Endodermal cell (in vitro differentiated cells): ENCODE measurements around the gene ERFE. TPM values are rescaled to one million over a fixed set of nuclear protein-coding genes. Genes with fewer than 3 reads are reported as not detected.

Experiments used
- DNase-seq: peaks from one replicate; pipeline ENCODE4 v3.0.0-alpha.2; 2017
- H3K27ac ChIP-seq: 2 replicates; pipeline ENCODE4 v1.5.1; 2013; ENCODE audit warnings: mild to moderate bottlenecking, low read depth, low read length, moderate library complexity
- H3K27me3 ChIP-seq: 2 replicates; pipeline ENCODE4 v1.6.1; 2013; ENCODE audit warnings: mild to moderate bottlenecking, low read length, moderate library complexity; ENCODE audit not compliant: insufficient read depth, control insufficient read depth, poor library complexity, severe bottlenecking
- H3K36me3 ChIP-seq: 2 replicates; pipeline ENCODE4 v1.7.0; 2013; ENCODE audit warnings: mild to moderate bottlenecking, low read length, moderate library complexity; ENCODE audit not compliant: control insufficient read depth, insufficient read depth
- H3K4me1 ChIP-seq: one replicate; pipeline ENCODE4 v1.7.0; 2013; ENCODE audit warnings: low read length; ENCODE audit not compliant: control insufficient read depth, insufficient read depth
- H3K4me3 ChIP-seq: 2 replicates; pipeline ENCODE4 v1.5.1; 2013; ENCODE audit warnings: mild to moderate bottlenecking, low read length, moderate library complexity
- H3K9ac ChIP-seq: 2 replicates; pipeline ENCODE4 v1.6.1; 2013; ENCODE audit warnings: mild to moderate bottlenecking, low read length, moderate library complexity; ENCODE audit not compliant: poor library complexity, severe bottlenecking; ENCODE audit errors: extremely low read depth
- H3K9me3 ChIP-seq: 2 replicates; pipeline ENCODE4 v1.6.1; 2013; ENCODE audit warnings: mild to moderate bottlenecking, low read length, moderate library complexity; ENCODE audit not compliant: control insufficient read depth
- H3K27ac Mint-ChIP-seq: 2 replicates; pipeline ENCODE4 v1.8.0; 2020; ENCODE audit warnings: mixed read lengths
- H3K27me3 Mint-ChIP-seq: 2 replicates; pipeline ENCODE4 v1.8.0; 2021; ENCODE audit warnings: mild to moderate bottlenecking, mixed read lengths; ENCODE audit not compliant: insufficient read depth
- H3K36me3 Mint-ChIP-seq: 2 replicates; pipeline ENCODE4 v1.8.0; 2020; ENCODE audit warnings: low read depth, mixed read lengths
- H3K4me1 Mint-ChIP-seq: 2 replicates; pipeline ENCODE4 v1.8.0; 2020; ENCODE audit warnings: mixed read lengths
- H3K4me3 Mint-ChIP-seq: 2 replicates; pipeline ENCODE4 v1.8.0; 2020; ENCODE audit warnings: mild to moderate bottlenecking, moderate library complexity, mixed read lengths
- H3K9me3 Mint-ChIP-seq: 2 replicates; pipeline ENCODE4 v1.8.0; 2020; ENCODE audit warnings: mild to moderate bottlenecking, mixed read lengths
- CTCF ChIP-seq: fragments of 200-600 bp; sonication (generic); conservative IDR thresholded peaks from 2 replicates; pipeline ENCODE4 v1.5.0; 2021; ENCODE audit warnings: antibody characterized with exemption, mild to moderate bottlenecking
- WGBS, 2 experiments: methylation state at CpG; one replicate each; pipeline versions ENCODE4 v1.1.5 to v1.1.7; 2013; ENCODE audit warnings: missing lambda C conversion rate in 2 of 2, mixed read lengths in 1 of 2; ENCODE audit not compliant: insufficient coverage in 1 of 2, insufficient read length in 1 of 2; 5-methylcytosine and 5-hydroxymethylcytosine counted together
- total RNA-seq, 2 donors: library from RNA; stranded (reverse); fragmentation: NEBNext Ultra II Directional in 1 of 2; extraction: Animal tissue kit (Norgen Biotek cat#: 25700) in 1 of 2; gene quantifications; 2 replicates in 1 of 2; 3 replicates in 1 of 2; pipeline ENCODE4 v1.2.1, GENCODE V29; 2021

The ERFE gene
- total RNA-seq, 2 donors from 2014 or later: 0.48 to 1.6 TPM

- 89 to 96% methylated on average over 11 to 20 of the region's 20 CpGs for WGBS, 2 experiments
- no peak for TF ChIP-seq CTCF
- Mint-ChIP-seq H3K36me3 (no peaks in the 10 kb centered on the region), H3K9me3 (no peaks in the 10 kb centered on the region), H3K4me3 (no peak overlapping the region), H3K27ac (no peak overlapping the region), H3K27me3 (no peaks in the 10 kb centered on the region), H3K4me1 (no peaks in the 10 kb centered on the region)
- no peak for DNase-seq
- Histone ChIP-seq H3K4me1 (no peaks in the 10 kb centered on the region), H3K36me3 (no peaks in the 10 kb centered on the region), H3K27ac (no peak overlapping the region), H3K27me3 (no peaks in the 10 kb centered on the region), H3K4me3 (no peak overlapping the region), H3K9ac (no peak overlapping the region), H3K9me3 (no peaks in the 10 kb centered on the region)
Measured at GRCh38 chr2:238143239-238143951, 15.4 kb upstream of the ERFE start.

- Histone ChIP-seq H3K36me3 (no peaks in the 10 kb centered on the region), H3K4me3 (no peak overlapping the region), H3K27me3 (no peaks in the 10 kb centered on the region), H3K4me1 (no peaks in the 10 kb centered on the region), H3K9ac (no peak overlapping the region), H3K9me3 (no peaks in the 10 kb centered on the region), H3K27ac (no peak overlapping the region)
- no peak for DNase-seq
- WGBS, 2 experiments: 92% methylated on average over 5 of the region's 5 CpGs; no CpG with 5 or more reads in 1 of the 2 experiments
- no peaks in the 10 kb centered on the region for H3K36me3 Mint-ChIP-seq
- no peaks in the 10 kb centered on the region for H3K9me3 Mint-ChIP-seq
- H3K4me3 Mint-ChIP-seq: no peak overlapping the region
- no peaks in the 10 kb centered on the region for H3K27me3 Mint-ChIP-seq
- no peak overlapping the region for H3K27ac Mint-ChIP-seq
- no peaks in the 10 kb centered on the region for H3K4me1 Mint-ChIP-seq
- TF ChIP-seq CTCF: no peak
Measured at GRCh38 chr2:238144262-238144661, 14.5 kb upstream of the ERFE start.

GRCh38 chr2:238145046-238145445 is 13.7 kb upstream of the ERFE start:
- TF ChIP-seq CTCF: no peak
- Histone ChIP-seq H3K9me3 (no peaks in the 10 kb centered on the region), H3K9ac (no peak overlapping the region), H3K4me1 (no peaks in the 10 kb centered on the region), H3K4me3 (no peak overlapping the region), H3K27ac (no peak overlapping the region), H3K27me3 (no peaks in the 10 kb centered on the region), H3K36me3 (no peaks in the 10 kb centered on the region)
- H3K27me3 Mint-ChIP-seq: no peaks in the 10 kb centered on the region
- DNase-seq: no peak
- H3K4me1 Mint-ChIP-seq: no peaks in the 10 kb centered on the region
- no peak overlapping the region for H3K4me3 Mint-ChIP-seq
- WGBS, 2 experiments: 86 to 90% methylated on average over 9 to 12 of the region's 12 CpGs
- no peaks in the 10 kb centered on the region for H3K36me3 Mint-ChIP-seq
- H3K9me3 Mint-ChIP-seq: no peaks in the 10 kb centered on the region
- H3K27ac Mint-ChIP-seq: no peak overlapping the region
